ENCODE measurements around the gene ZNF25. TPM values are rescaled to one million over a fixed set of nuclear protein-coding genes. Genes with fewer than 3 reads are reported as not detected.
"Not testable (repeated sequence)": the region's sequence is repeated elsewhere in the genome, so short reads cannot be mapped to it uniquely, and the experiment has no call there.

ZNF25 gene
- total RNA-seq: 1 to 10 TPM; 4.3 to 9.1 TPM

GRCh38 chr10:37976091-37976879 lies at the start of gene ZNF25:
Gene ZNF25, minus strand, starts transcription at chr10:37976647. Its CDS starts 4,925 bp downstream, at chr10:37971722.
- DNase-seq: peak; percentile 99
- Histone ChIP-seq H3K27ac (peak within 1 kb of the TSS; percentile 92 to 96 (median 93)), H3K4me1 (peaks cover 6% of the 10 kb centered on the region), H3K4me3 (peak within 1 kb of the TSS; percentile 49 to 69), H3K27me3 (no peaks in the 10 kb centered on the region), H3K9me3 (no peaks in the 10 kb centered on the region), H3K36me3 (replicated peaks in 1 of 2; ENCODE audit: insufficient read depth in 1 of 2, low read depth in 2 of 2) (no peaks in the 10 kb centered on the region)
- TF ChIP-seq POLR2A (IDR thresholded peaks at IDR 0.05): peak; percentile 87 to 92 (median 88)
- TF ChIP-seq, protein P1, sequence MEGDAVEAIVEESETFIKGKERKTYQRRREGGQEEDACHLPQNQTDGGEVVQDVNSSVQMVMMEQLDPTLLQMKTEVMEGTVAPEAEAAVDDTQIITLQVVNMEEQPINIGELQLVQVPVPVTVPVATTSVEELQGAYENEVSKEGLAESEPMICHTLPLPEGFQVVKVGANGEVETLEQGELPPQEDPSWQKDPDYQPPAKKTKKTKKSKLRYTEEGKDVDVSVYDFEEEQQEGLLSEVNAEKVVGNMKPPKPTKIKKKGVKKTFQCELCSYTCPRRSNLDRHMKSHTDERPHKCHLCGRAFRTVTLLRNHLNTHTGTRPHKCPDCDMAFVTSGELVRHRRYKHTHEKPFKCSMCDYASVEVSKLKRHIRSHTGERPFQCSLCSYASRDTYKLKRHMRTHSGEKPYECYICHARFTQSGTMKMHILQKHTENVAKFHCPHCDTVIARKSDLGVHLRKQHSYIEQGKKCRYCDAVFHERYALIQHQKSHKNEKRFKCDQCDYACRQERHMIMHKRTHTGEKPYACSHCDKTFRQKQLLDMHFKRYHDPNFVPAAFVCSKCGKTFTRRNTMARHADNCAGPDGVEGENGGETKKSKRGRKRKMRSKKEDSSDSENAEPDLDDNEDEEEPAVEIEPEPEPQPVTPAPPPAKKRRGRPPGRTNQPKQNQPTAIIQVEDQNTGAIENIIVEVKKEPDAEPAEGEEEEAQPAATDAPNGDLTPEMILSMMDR (IDR thresholded peaks at IDR 0.05): peak; percentile 83 to 98 (median 95)
- 0% methylated on average over 16 to 66 of the region's 66 CpGs for WGBS, 2 donors
- ATAC-seq: peak; percentile 96
- intact Hi-C loops (cut with DNase I): no loop called here

GRCh38 chr10:38025283-38025682 lies 48.8 kb upstream of the ZNF25 start:
- intact Hi-C loops (cut with DNase I): no loop called here
- ATAC-seq: no peak
- no peak for TF ChIP-seq POLR2A (IDR thresholded peaks at IDR 0.05)
- TF ChIP-seq, protein P1 (IDR thresholded peaks at IDR 0.05): no peak
- H3K4me3 ChIP-seq: no peak overlapping the region
- peaks cover 5 to 20% of the 10 kb centered on the region in 2 donors for H3K36me3 ChIP-seq (replicated peaks in 1 of 2; ENCODE audit: insufficient read depth in 1 of 2, low read depth in 2 of 2)
- 89 to 90% methylated on average over 3 of the region's 3 CpGs for WGBS, 2 donors
- no peaks in the 10 kb centered on the region for H3K27me3 ChIP-seq
- no peaks in the 10 kb centered on the region for H3K4me1 ChIP-seq
- no peaks in the 10 kb centered on the region for H3K9me3 ChIP-seq
- DNase-seq: no peak
- no peak overlapping the region for H3K27ac ChIP-seq

- H3K4me1 ChIP-seq; H3K27ac ChIP-seq; intact Hi-C loops (cut with DNase I); H3K9me3 ChIP-seq; DNase-seq; H3K4me3 ChIP-seq; H3K27me3 ChIP-seq; ATAC-seq: not testable (repeated sequence)
- 61 to 62% methylated on average over 3 to 4 of the region's 4 CpGs for WGBS, 2 donors
- peaks cover 12 to 28% of the 10 kb centered on the region in 2 donors for H3K36me3 ChIP-seq (replicated peaks in 1 of 2; ENCODE audit: insufficient read depth in 1 of 2, low read depth in 2 of 2)
Observed at GRCh38 chr10:38019124-38019523, 42.7 kb upstream of the ZNF25 start.

DNA sequence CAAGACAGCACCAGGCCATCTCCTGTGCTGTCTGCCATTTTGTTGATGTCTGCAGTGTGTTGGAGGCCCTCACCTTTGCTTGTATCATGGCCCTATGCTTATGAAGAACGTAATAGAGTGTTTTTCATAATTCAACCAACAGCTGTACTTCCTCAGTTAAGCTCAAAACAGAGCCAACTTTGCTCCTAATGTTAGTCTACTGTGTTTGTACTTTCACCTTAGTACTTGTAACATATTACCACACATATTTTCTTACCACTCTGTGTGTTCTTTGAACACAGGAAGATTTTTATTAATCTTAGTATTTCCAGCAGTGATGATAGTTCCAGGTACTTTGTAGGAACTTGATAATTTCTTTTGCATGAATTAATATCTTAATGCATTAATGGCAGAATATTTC lies 39.9 kb upstream of the ZNF25 start:
- WGBS, 2 donors: 77 to 85% methylated on average over 1 of the region's 1 CpG
- intact Hi-C loops (cut with DNase I): no loop called here
- no peak for TF ChIP-seq POLR2A (IDR thresholded peaks at IDR 0.05)
- TF ChIP-seq, protein P1 (IDR thresholded peaks at IDR 0.05): no peak

DNA sequence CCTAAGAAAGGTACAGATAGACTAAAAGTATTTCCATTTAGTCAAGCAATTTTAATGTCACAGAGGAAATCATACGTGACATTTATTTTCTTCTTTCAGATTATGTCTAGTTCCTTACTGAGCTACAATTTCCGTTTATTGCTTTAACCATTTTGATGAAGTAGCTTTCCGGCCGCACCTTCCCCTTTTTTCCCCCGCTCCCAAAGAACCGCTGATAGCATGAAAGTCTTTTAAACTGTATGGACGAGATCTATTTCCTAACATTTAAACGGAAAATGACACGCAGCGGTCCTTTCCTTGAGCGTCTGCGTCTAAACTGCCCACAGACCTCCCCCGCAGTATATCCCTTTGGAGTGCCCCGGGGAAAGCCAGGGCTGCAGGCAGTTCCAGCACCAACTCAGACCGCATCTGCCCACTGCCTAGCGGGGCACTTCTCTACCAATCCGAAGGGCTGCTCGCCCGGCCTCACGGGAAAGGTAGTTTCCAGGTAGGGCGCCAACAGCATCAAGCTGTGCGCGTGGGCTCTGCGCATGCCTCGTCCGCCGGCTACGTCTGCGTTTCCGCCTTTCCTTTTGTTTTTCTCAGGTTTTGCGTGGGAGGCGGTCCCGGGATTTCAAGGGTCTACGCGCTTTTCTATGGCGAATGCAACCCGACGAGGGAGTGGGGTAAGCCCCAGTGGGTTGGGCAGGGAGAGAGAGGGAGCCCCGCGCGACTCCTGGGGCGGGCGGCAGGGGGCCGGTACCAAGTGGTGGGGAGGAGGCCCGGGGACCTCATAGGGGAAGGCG lies 33.9 kb upstream of the ZNF25 start, which contains the start of gene ZNF33A:
ZNF33A (plus strand) TSS at position 557 of the 785 bp plus-strand sequence. CDS start 1,667 bp downstream, outside the sequence.
- H3K4me3 ChIP-seq: peak within 1 kb of the TSS; percentile 56 to 77
- ATAC-seq: peak; percentile 98
- WGBS, 2 donors: 0% methylated on average over 42 to 46 of the region's 46 CpGs
- H3K27me3 ChIP-seq: no peaks in the 10 kb centered on the region
- H3K9me3 ChIP-seq: no peaks in the 10 kb centered on the region
- H3K4me1 ChIP-seq: peaks cover 17% of the 10 kb centered on the region
- TF ChIP-seq, protein P1 (IDR thresholded peaks at IDR 0.05): peak in 1 of 7 experiments; percentile 16
- TF ChIP-seq POLR2A (IDR thresholded peaks at IDR 0.05): peak in 2 of 3 donors; percentile 77 to 78
- peak; percentile 93 to 96 (median 96) for DNase-seq
- H3K36me3 ChIP-seq (replicated peaks in 1 of 2; ENCODE audit: insufficient read depth in 1 of 2, low read depth in 2 of 2): peaks cover 0 to 2% of the 10 kb centered on the region in 2 donors
- peak within 1 kb of the TSS; percentile 93 to 99 (median 96) for H3K27ac ChIP-seq
- intact Hi-C loops (cut with DNase I): no loop called here

More for the DNA sequence above, 39.9 kb upstream of the ZNF25 start:
- Histone ChIP-seq H3K4me1 (peaks cover 17% of the 10 kb centered on the region), H3K27ac (no peak overlapping the region), H3K36me3 (replicated peaks in 1 of 2; ENCODE audit: insufficient read depth in 1 of 2, low read depth in 2 of 2) (peaks cover 12 to 22% of the 10 kb centered on the region in 2 donors), H3K9me3 (no peaks in the 10 kb centered on the region), H3K4me3 (no peak overlapping the region), H3K27me3 (no peaks in the 10 kb centered on the region)
- DNase-seq (no peak), ATAC-seq (no peak)

Measured in body of pancreas (tissue), 4 donors.